ENCODE measurements around the gene PAPPA2. TPM values are rescaled to one million over a fixed set of nuclear protein-coding genes. Genes with fewer than 3 reads are reported as not detected.
"Not testable (repeated sequence)": the region's sequence is repeated elsewhere in the genome, so short reads cannot be mapped to it uniquely, and the experiment has no call there.

PAPPA2 gene
- total and polyA plus RNA-seq, 2 donors (not counting 1 experiment from before 2014, with no cell fraction given): 0.24 to 4.1 TPM

- H3K9me3 ChIP-seq (ENCODE audit: control insufficient read depth, insufficient read depth, low read depth, low read length): no peaks in the 10 kb centered on the region
- no peak overlapping the region for H3K27ac ChIP-seq (ENCODE audit: insufficient read depth, low read length)
- no peak overlapping the region for H2AFZ ChIP-seq (ENCODE audit: low read length)
- TF ChIP-seq EZH2 (IDR thresholded peaks at IDR 0.05; ENCODE audit: low read length, missing control alignments) (no peak), CTCF (conservative IDR thresholded peaks at IDR 0.05 in 1 of 2, IDR thresholded peaks at IDR 0.05 in 1 of 2; ENCODE audit: low read depth in 1 of 2, low read length in 2 of 2) (peak; percentile 5 to 8)
- no peaks in the 10 kb centered on the region for H3K4me1 ChIP-seq (ENCODE audit: control insufficient read depth, extremely low read depth, insufficient read depth, low read length)
- DNase-seq (ENCODE audit: low read depth in 2 of 2): no peak
- no peak overlapping the region for H3K4me3 ChIP-seq (replicated peaks in 1 of 4; ENCODE audit: control extremely low read depth in 1 of 4, insufficient read depth in 1 of 4, low read depth in 3 of 4, low read length in 4 of 4)
- no peaks in the 10 kb centered on the region for H3K27me3 ChIP-seq (ENCODE audit: control insufficient read depth, insufficient read depth, low read length)
- no peaks in the 10 kb centered on the region for H3K36me3 ChIP-seq (ENCODE audit: control insufficient read depth, insufficient read depth, low read length)
- no peak overlapping the region for H3K9ac ChIP-seq (ENCODE audit: insufficient read depth, low read length)
- H3K4me2 ChIP-seq (ENCODE audit: extremely low read depth, insufficient read depth, low read length): no peak overlapping the region
- no peaks in the 10 kb centered on the region for H3K79me2 ChIP-seq (ENCODE audit: control insufficient read depth, insufficient read depth, low read length)
- no peaks in the 10 kb centered on the region for H4K20me1 ChIP-seq (ENCODE audit: control insufficient read depth, extremely low read depth, insufficient read depth, low read length)
These were observed 283.0 kb downstream of the PAPPA2 start for GRCh38 chr1:176745945-176746344.

- TF ChIP-seq CTCF (conservative IDR thresholded peaks at IDR 0.05 in 1 of 2, IDR thresholded peaks at IDR 0.05 in 1 of 2; ENCODE audit: low read depth in 1 of 2, low read length in 2 of 2) (no peak), EZH2 (IDR thresholded peaks at IDR 0.05; ENCODE audit: low read length, missing control alignments) (no peak)
- no peak overlapping the region for H2AFZ ChIP-seq (ENCODE audit: low read length)
- DNase-seq (ENCODE audit: low read depth in 2 of 2): no peak
- no peak overlapping the region for H3K4me3 ChIP-seq (replicated peaks in 1 of 4; ENCODE audit: control extremely low read depth in 1 of 4, insufficient read depth in 1 of 4, low read depth in 3 of 4, low read length in 4 of 4)
- H3K36me3 ChIP-seq (ENCODE audit: control insufficient read depth, insufficient read depth, low read length): no peaks in the 10 kb centered on the region
- H3K9ac ChIP-seq (ENCODE audit: insufficient read depth, low read length): no peak overlapping the region
- H3K9me3 ChIP-seq (ENCODE audit: control insufficient read depth, insufficient read depth, low read depth, low read length): no peaks in the 10 kb centered on the region
- no peak overlapping the region for H3K4me2 ChIP-seq (ENCODE audit: extremely low read depth, insufficient read depth, low read length)
- H3K27ac ChIP-seq (ENCODE audit: insufficient read depth, low read length): no peak overlapping the region
- no peaks in the 10 kb centered on the region for H3K27me3 ChIP-seq (ENCODE audit: control insufficient read depth, insufficient read depth, low read length)
- H3K79me2 ChIP-seq (ENCODE audit: control insufficient read depth, insufficient read depth, low read length): no peaks in the 10 kb centered on the region
- H3K4me1 ChIP-seq (ENCODE audit: control insufficient read depth, extremely low read depth, insufficient read depth, low read length): no peaks in the 10 kb centered on the region
- no peaks in the 10 kb centered on the region for H4K20me1 ChIP-seq (ENCODE audit: control insufficient read depth, extremely low read depth, insufficient read depth, low read length)
These were observed 289.5 kb downstream of the PAPPA2 start for GRCh38 chr1:176752505-176752904.

GRCh38 chr1:176754676-176755075 lies 291.7 kb downstream of the PAPPA2 start:
- Histone ChIP-seq H3K27ac (ENCODE audit: insufficient read depth, low read length) (no peak overlapping the region), H3K4me2 (ENCODE audit: extremely low read depth, insufficient read depth, low read length) (no peak overlapping the region), H3K36me3 (ENCODE audit: control insufficient read depth, insufficient read depth, low read length) (no peaks in the 10 kb centered on the region), H3K79me2 (ENCODE audit: control insufficient read depth, insufficient read depth, low read length) (no peaks in the 10 kb centered on the region), H3K9ac (ENCODE audit: insufficient read depth, low read length) (no peak overlapping the region), H3K9me3 (ENCODE audit: control insufficient read depth, insufficient read depth, low read depth, low read length) (no peaks in the 10 kb centered on the region), H3K4me1 (ENCODE audit: control insufficient read depth, extremely low read depth, insufficient read depth, low read length) (no peaks in the 10 kb centered on the region), H2AFZ (ENCODE audit: low read length) (no peak overlapping the region), H4K20me1 (ENCODE audit: control insufficient read depth, extremely low read depth, insufficient read depth, low read length) (no peaks in the 10 kb centered on the region), H3K27me3 (ENCODE audit: control insufficient read depth, insufficient read depth, low read length) (no peaks in the 10 kb centered on the region), H3K4me3 (replicated peaks in 1 of 4; ENCODE audit: control extremely low read depth in 1 of 4, insufficient read depth in 1 of 4, low read depth in 3 of 4, low read length in 4 of 4) (no peak overlapping the region)
- no peak for DNase-seq (ENCODE audit: low read depth in 2 of 2)
- TF ChIP-seq CTCF (conservative IDR thresholded peaks at IDR 0.05 in 1 of 2, IDR thresholded peaks at IDR 0.05 in 1 of 2; ENCODE audit: low read depth in 1 of 2, low read length in 2 of 2) (no peak), EZH2 (IDR thresholded peaks at IDR 0.05; ENCODE audit: low read length, missing control alignments) (no peak)

- not testable (repeated sequence) for H3K4me2 ChIP-seq (ENCODE audit: extremely low read depth, insufficient read depth, low read length); H3K27ac ChIP-seq (ENCODE audit: insufficient read depth, low read length); H3K4me3 ChIP-seq (replicated peaks in 1 of 4; ENCODE audit: control extremely low read depth in 1 of 4, insufficient read depth in 1 of 4, low read depth in 3 of 4, low read length in 4 of 4)
These were observed 293.8 kb downstream of the PAPPA2 start for GRCh38 chr1:176756817-176757216.

More at GRCh38 chr1:176756817-176757216, 293.8 kb downstream of the PAPPA2 start:
- H3K27me3 ChIP-seq (ENCODE audit: control insufficient read depth, insufficient read depth, low read length); H3K9me3 ChIP-seq (ENCODE audit: control insufficient read depth, insufficient read depth, low read depth, low read length); H4K20me1 ChIP-seq (ENCODE audit: control insufficient read depth, extremely low read depth, insufficient read depth, low read length); H3K4me1 ChIP-seq (ENCODE audit: control insufficient read depth, extremely low read depth, insufficient read depth, low read length); H3K79me2 ChIP-seq (ENCODE audit: control insufficient read depth, insufficient read depth, low read length); DNase-seq (ENCODE audit: low read depth in 2 of 2); H3K36me3 ChIP-seq (ENCODE audit: control insufficient read depth, insufficient read depth, low read length); H2AFZ ChIP-seq (ENCODE audit: low read length); H3K9ac ChIP-seq (ENCODE audit: insufficient read depth, low read length): not testable (repeated sequence)

Data from fibroblast of lung (primary cell).